Measurements from ENCODE around the gene PCSK6. TPM values are rescaled to one million over a fixed set of nuclear protein-coding genes. Genes with fewer than 3 reads are reported as not detected.

The PCSK6 gene
- total RNA-seq, 1 donor from 2014 or later = 1.1 TPM

- Mint-ChIP-seq H3K27me3 (peaks cover 10% of the 10 kb centered on the region), H3K4me3 (no peak overlapping the region), H3K9me3 (peaks cover 7% of the 10 kb centered on the region), H3K36me3 (ENCODE audit: low read depth) (no peaks in the 10 kb centered on the region), H3K27ac (no peak overlapping the region), H3K4me1 (no peaks in the 10 kb centered on the region)
- intact Hi-C loops (cut with micrococcal nuclease) = no loop called here
- TF ChIP-seq CTCF (IDR thresholded peaks at IDR 0.05) = no peak
- ChIA-PET POLR2A (no interaction called here), CTCF (no interaction called here)
- ATAC-seq (ENCODE audit: low read depth) (no peak), DNase-seq (no peak)
Observed at GRCh38 chr15:101366853-101367252, 122.7 kb downstream of the PCSK6 start.

- intact Hi-C loops (cut with micrococcal nuclease) = no loop called here
- H3K36me3 Mint-ChIP-seq (ENCODE audit: low read depth) = no peaks in the 10 kb centered on the region
- no peak overlapping the region for H3K27ac Mint-ChIP-seq
- no peak for TF ChIP-seq CTCF (IDR thresholded peaks at IDR 0.05)
- no peak overlapping the region for H3K4me3 Mint-ChIP-seq
- CTCF ChIA-PET = no interaction called here
- H3K9me3 Mint-ChIP-seq = peaks cover 7% of the 10 kb centered on the region
- peaks cover 8% of the 10 kb centered on the region for H3K27me3 Mint-ChIP-seq
- DNase-seq = no peak
- POLR2A ChIA-PET = no interaction called here
- no peak for ATAC-seq (ENCODE audit: low read depth)
- no peaks in the 10 kb centered on the region for H3K4me1 Mint-ChIP-seq
Observed at GRCh38 chr15:101362986-101363566, 126.4 kb downstream of the PCSK6 start.

GRCh38 chr15:101362359-101362758, 127.1 kb downstream of the PCSK6 start:
- H3K36me3 Mint-ChIP-seq (ENCODE audit: low read depth) = no peaks in the 10 kb centered on the region
- POLR2A ChIA-PET = no interaction called here
- ATAC-seq (ENCODE audit: low read depth) (no peak), DNase-seq (no peak)
- H3K27me3 Mint-ChIP-seq = peaks cover 8% of the 10 kb centered on the region
- no peak overlapping the region for H3K27ac Mint-ChIP-seq
- no peak for TF ChIP-seq CTCF (IDR thresholded peaks at IDR 0.05)
- H3K4me1 Mint-ChIP-seq = no peaks in the 10 kb centered on the region
- no peak overlapping the region for H3K4me3 Mint-ChIP-seq
- H3K9me3 Mint-ChIP-seq = peaks cover 7% of the 10 kb centered on the region
- intact Hi-C loops (cut with micrococcal nuclease) = no loop called here
- CTCF ChIA-PET = no interaction called here

GRCh38 chr15:101361418-101361817, 128.1 kb downstream of the PCSK6 start:
- Mint-ChIP-seq H3K9me3 (peaks cover 7% of the 10 kb centered on the region), H3K27ac (no peak overlapping the region), H3K27me3 (peaks cover 8% of the 10 kb centered on the region), H3K36me3 (ENCODE audit: low read depth) (no peaks in the 10 kb centered on the region), H3K4me1 (no peaks in the 10 kb centered on the region), H3K4me3 (no peak overlapping the region)
- ATAC-seq (ENCODE audit: low read depth) (no peak), DNase-seq (no peak)
- ChIA-PET POLR2A (no interaction called here), CTCF (no interaction called here)
- TF ChIP-seq CTCF (IDR thresholded peaks at IDR 0.05) = no peak
- intact Hi-C loops (cut with micrococcal nuclease) = no loop called here

GRCh38 chr15:101359365-101359947, 130.1 kb downstream of the PCSK6 start:
- intact Hi-C loops (cut with micrococcal nuclease) = no loop called here
- Mint-ChIP-seq H3K4me1 (no peaks in the 10 kb centered on the region), H3K27me3 (peaks cover 5% of the 10 kb centered on the region), H3K36me3 (ENCODE audit: low read depth) (no peaks in the 10 kb centered on the region), H3K4me3 (no peak overlapping the region), H3K9me3 (no peaks in the 10 kb centered on the region), H3K27ac (no peak overlapping the region)
- ATAC-seq (ENCODE audit: low read depth) (no peak), DNase-seq (no peak)
- CTCF ChIA-PET = no interaction called here
- TF ChIP-seq CTCF (IDR thresholded peaks at IDR 0.05) = no peak
- POLR2A ChIA-PET = no interaction called here

All from activated B cell treated with CpG ODN at 0.5 μM for 24 hours (primary cell).